CD4-positive, alpha-beta memory T cell (primary cell): Measurements from ENCODE around the gene IGSF3. TPM values are rescaled to one million over a fixed set of nuclear protein-coding genes. Genes with fewer than 3 reads are reported as not detected.
"Not testable (repeated sequence)": the region's sequence is repeated elsewhere in the genome, so short reads cannot be mapped to it uniquely, and the experiment has no call there.

ENCODE experiments used
- CTCF ChIA-PET: fragments of 350-600 bp; sonication (Branson Sonifier 250); formaldehyde crosslinking; loops from one replicate; lab custom pipeline; 2021; ENCODE audit warnings: inconsistent platforms; ENCODE audit not compliant: partially characterized antibody; lab: Charles Lee
- POLR2A ChIA-PET: fragments of 350-600 bp; sonication (Branson Sonifier 250); formaldehyde crosslinking; loops from one replicate; lab custom pipeline; 2021; ENCODE audit not compliant: partially characterized antibody; lab: Charles Lee
- DNase-seq, 5 donors: peaks; one replicate each; pipeline versions ENCODE4 v3.0.0 to v3.0.0-alpha.2; 2020 to 2022; ENCODE audit warnings: mixed read lengths in 1 of 5
- H3K27ac ChIP-seq: one replicate; pipeline ENCODE4 v1.7.0; 2013; ENCODE audit warnings: low read depth, low read length
- H3K27me3 ChIP-seq: 2 replicates; pipeline ENCODE4 v1.7.0; 2013; ENCODE audit warnings: mild to moderate bottlenecking, low read length, moderate library complexity; ENCODE audit not compliant: insufficient read depth
- H3K36me3 ChIP-seq: 2 replicates; pipeline ENCODE4 v1.7.0; 2013; ENCODE audit warnings: mild to moderate bottlenecking, low read length, moderate library complexity; ENCODE audit not compliant: insufficient read depth
- H3K4me1 ChIP-seq: 2 replicates; pipeline ENCODE4 v1.7.0; 2013; ENCODE audit warnings: mild to moderate bottlenecking, low read length, moderate library complexity; ENCODE audit not compliant: insufficient read depth
- H3K4me3 ChIP-seq, 2 donors: one replicate each; pipeline ENCODE4 v1.7.0; 2013; ENCODE audit warnings: low read length in 2 of 2, mild to moderate bottlenecking in 1 of 2
- H3K9me3 ChIP-seq, 2 donors: one replicate each; pipeline ENCODE4 v1.7.0; 2013; ENCODE audit warnings: low read length in 2 of 2, control low read depth in 1 of 2; ENCODE audit not compliant: control insufficient read depth in 1 of 2
- H3K27ac Mint-ChIP-seq, 7 donors: one replicate each; pipeline ENCODE4 v1.8.0; 2020 to 2021; ENCODE audit warnings: mixed read lengths in 7 of 7, mild to moderate bottlenecking in 6 of 7, inconsistent platforms in 3 of 7, moderate library complexity in 3 of 7
- H3K27me3 Mint-ChIP-seq, 2 donors: one replicate each; pipeline ENCODE4 v1.8.0; 2020 to 2021; ENCODE audit warnings: mixed read lengths in 2 of 2
- H3K36me3 Mint-ChIP-seq, 2 donors: one replicate each; pipeline ENCODE4 v1.8.0; 2020 to 2021; ENCODE audit warnings: mixed read lengths in 2 of 2, inconsistent platforms in 1 of 2, mild to moderate bottlenecking in 1 of 2
- H3K4me1 Mint-ChIP-seq, 4 donors: one replicate each; pipeline ENCODE4 v1.8.0; 2020 to 2021; ENCODE audit warnings: mixed read lengths in 4 of 4, mild to moderate bottlenecking in 1 of 4
- H3K4me3 Mint-ChIP-seq, 8 donors: one replicate each; pipeline ENCODE4 v1.8.0; 2020 to 2021; ENCODE audit warnings: mixed read lengths in 8 of 8, mild to moderate bottlenecking in 7 of 8, moderate library complexity in 6 of 8, inconsistent platforms in 3 of 8
- H3K9me3 Mint-ChIP-seq, 8 donors: one replicate each; pipeline ENCODE4 v1.8.0; 2020 to 2021; ENCODE audit warnings: mixed read lengths in 8 of 8, mild to moderate bottlenecking in 5 of 8, inconsistent platforms in 3 of 8, moderate library complexity in 1 of 8
- intact Hi-C: fragments of 100-400 bp; cut with micrococcal nuclease; formaldehyde crosslinking; loops from one replicate; pipeline ENCODE4 v1.15.1; 2023
- polyA plus RNA-seq, 2 donors: library from polyadenylated mRNA; unstranded; fragments of 300-500 nt; fragmentation: Illumina TruSeq; gene quantifications; one replicate each; pipeline ENCODE4 v1.2.3, GENCODE V29; 2021
- total RNA-seq, 2 experiments: library from RNA; stranded (reverse); gene quantifications; one replicate each; pipeline ENCODE4 v1.2.3, GENCODE V29; 2021

Gene IGSF3
- total and polyA plus RNA-seq, 4 experiments from 2014 or later = 0.06 TPM; not detected in 3

GRCh38 chr1:116642311-116643280, 24.9 kb downstream of the IGSF3 start:
- H3K27ac Mint-ChIP-seq, CTCF ChIA-PET, intact Hi-C loops: not testable (repeated sequence)

GRCh38 chr1:116637583-116637982, 29.9 kb downstream of the IGSF3 start:
- intact Hi-C loops, H3K27ac ChIP-seq, H3K4me3 ChIP-seq, H3K27me3 ChIP-seq, H3K36me3 Mint-ChIP-seq, DNase-seq, H3K36me3 ChIP-seq, H3K9me3 ChIP-seq, H3K4me3 Mint-ChIP-seq, H3K9me3 Mint-ChIP-seq, H3K4me1 Mint-ChIP-seq, H3K4me1 ChIP-seq, CTCF ChIA-PET, H3K27ac Mint-ChIP-seq, POLR2A ChIA-PET: not testable (repeated sequence)
- peaks cover 9 to 11% of the 10 kb centered on the region in 2 donors for H3K27me3 Mint-ChIP-seq

More at GRCh38 chr1:116642311-116643280, 24.9 kb downstream of the IGSF3 start:
- H3K27ac ChIP-seq, H3K4me1 ChIP-seq, H3K4me1 Mint-ChIP-seq, POLR2A ChIA-PET, H3K27me3 ChIP-seq, H3K9me3 ChIP-seq, H3K4me3 Mint-ChIP-seq, H3K9me3 Mint-ChIP-seq, H3K36me3 ChIP-seq, H3K4me3 ChIP-seq, H3K36me3 Mint-ChIP-seq, DNase-seq: not testable (repeated sequence)
- peaks cover 15 to 16% of the 10 kb centered on the region in 2 donors for H3K27me3 Mint-ChIP-seq

GRCh38 chr1:116636584-116636983, 30.9 kb downstream of the IGSF3 start:
- H3K9me3 Mint-ChIP-seq, CTCF ChIA-PET, H3K9me3 ChIP-seq, H3K27ac Mint-ChIP-seq, H3K27me3 ChIP-seq, H3K36me3 ChIP-seq, intact Hi-C loops, H3K4me3 Mint-ChIP-seq, H3K36me3 Mint-ChIP-seq, H3K4me3 ChIP-seq, DNase-seq, H3K27me3 Mint-ChIP-seq, H3K27ac ChIP-seq, POLR2A ChIA-PET, H3K4me1 ChIP-seq, H3K4me1 Mint-ChIP-seq: not testable (repeated sequence)

GRCh38 chr1:116634386-116634785, 33.1 kb downstream of the IGSF3 start:
- H3K27me3 ChIP-seq, H3K4me1 ChIP-seq, POLR2A ChIA-PET, H3K36me3 Mint-ChIP-seq, H3K4me1 Mint-ChIP-seq, H3K36me3 ChIP-seq, H3K9me3 ChIP-seq, H3K9me3 Mint-ChIP-seq, H3K4me3 Mint-ChIP-seq, H3K4me3 ChIP-seq, DNase-seq, H3K27ac ChIP-seq, intact Hi-C loops, CTCF ChIA-PET, H3K27me3 Mint-ChIP-seq: not testable (repeated sequence)
- H3K27ac Mint-ChIP-seq = peak overlapping the region in 1 of 7 donors; percentile 47

GRCh38 chr1:116631996-116632925, 35.3 kb downstream of the IGSF3 start:
- H3K27me3 Mint-ChIP-seq, POLR2A ChIA-PET, H3K4me1 ChIP-seq, H3K4me3 Mint-ChIP-seq, H3K4me3 ChIP-seq, H3K9me3 Mint-ChIP-seq, H3K27me3 ChIP-seq, H3K36me3 Mint-ChIP-seq, intact Hi-C loops, DNase-seq, H3K27ac ChIP-seq, H3K4me1 Mint-ChIP-seq, H3K9me3 ChIP-seq, H3K36me3 ChIP-seq, CTCF ChIA-PET: not testable (repeated sequence)
- peak overlapping the region in 1 of 7 donors; percentile 40 for H3K27ac Mint-ChIP-seq

- DNase-seq, intact Hi-C loops, H3K9me3 Mint-ChIP-seq, H3K4me1 Mint-ChIP-seq, H3K4me3 ChIP-seq, H3K27me3 Mint-ChIP-seq, H3K27me3 ChIP-seq, H3K27ac ChIP-seq, H3K36me3 Mint-ChIP-seq, H3K4me1 ChIP-seq, H3K27ac Mint-ChIP-seq, H3K4me3 Mint-ChIP-seq, H3K36me3 ChIP-seq, POLR2A ChIA-PET, CTCF ChIA-PET, H3K9me3 ChIP-seq: not testable (repeated sequence)
These were observed 36.0 kb downstream of the IGSF3 start for GRCh38 chr1:116631554-116631953.

- H3K4me1 ChIP-seq, H3K9me3 ChIP-seq, H3K4me3 ChIP-seq, H3K27ac Mint-ChIP-seq, DNase-seq, H3K36me3 ChIP-seq, H3K36me3 Mint-ChIP-seq, H3K27me3 Mint-ChIP-seq, POLR2A ChIA-PET, H3K27ac ChIP-seq, H3K27me3 ChIP-seq, H3K9me3 Mint-ChIP-seq, H3K4me1 Mint-ChIP-seq, H3K4me3 Mint-ChIP-seq, intact Hi-C loops, CTCF ChIA-PET: not testable (repeated sequence)
These were observed 37.5 kb downstream of the IGSF3 start for GRCh38 chr1:116630057-116630456.
